HepG2 (cell line): ENCODE results near the gene LIPE. TPM values are rescaled to one million over a fixed set of nuclear protein-coding genes. Genes with fewer than 3 reads are reported as not detected.

Experiments used
- AGO2 ChIP-seq: fragments of 200-400 bp; formaldehyde crosslinking; optimal IDR thresholded peaks from 2 replicates; pipeline ENCODE3; 2017; ENCODE audit warnings: mild to moderate bottlenecking, low read depth, low read length, moderate library complexity
- CEBPG ChIP-seq: IDR thresholded peaks from 2 replicates; pipeline ENCODE4 v1.6.1; 2016
- FOSL2 ChIP-seq: sonication (generic); formaldehyde crosslinking; IDR thresholded peaks from 2 replicates; pipeline ENCODE4 v1.4.0; 2020; ENCODE audit warnings: missing genetic modification reagents
- GATAD2A ChIP-seq: IDR thresholded peaks from 2 replicates; pipeline ENCODE4 v1.6.1; 2016
- KLF16 ChIP-seq, 2 experiments: sonication (generic) in 1 of 2; formaldehyde crosslinking in 1 of 2; IDR thresholded peaks; 2 replicates each; pipeline versions ENCODE4 v1.6.1 to v1.8.0; 2016 to 2023; ENCODE audit warnings: missing genetic modification reagents in 2 of 2, missing compliant biosample characterization in 1 of 2
- LCORL ChIP-seq, 2 experiments: fragments of 450-650 bp in 1 of 2; sonication (generic) in 1 of 2; formaldehyde crosslinking in 1 of 2; IDR thresholded peaks; 2 replicates each; pipeline versions ENCODE4 v1.5.0 to v1.6.1; 2017 to 2020; ENCODE audit warnings: antibody characterized with exemption in 1 of 2, missing genetic modification reagents in 1 of 2
- PAF1 ChIP-seq: IDR thresholded peaks from 2 replicates; pipeline ENCODE4 v1.6.1; 2016; ENCODE audit warnings: missing genetic modification reagents, missing compliant biosample characterization
- PHF20 ChIP-seq: sonication (generic); formaldehyde crosslinking; IDR thresholded peaks from 2 replicates; pipeline ENCODE4 v1.5.0; 2020; ENCODE audit warnings: mild to moderate bottlenecking, missing genetic modification reagents
- RELA ChIP-seq: sonication (generic); formaldehyde crosslinking; IDR thresholded peaks from 2 replicates; pipeline ENCODE4 v1.4.0; 2020; ENCODE audit warnings: missing genetic modification reagents
- SAFB2 ChIP-seq: sonication (generic); formaldehyde crosslinking; IDR thresholded peaks from 2 replicates; pipeline ENCODE4 v1.5.1; 2020; ENCODE audit warnings: missing genetic modification reagents, low read depth, mild to moderate bottlenecking, borderline replicate concordance
- SAP130 ChIP-seq: IDR thresholded peaks from 2 replicates; pipeline ENCODE4 v1.6.1; 2016; ENCODE audit warnings: low read depth
- TEAD3 ChIP-seq: optimal IDR thresholded peaks from 2 replicates; pipeline ENCODE3; 2016; ENCODE audit warnings: borderline replicate concordance
- ZNF546 ChIP-seq: sonication (generic); formaldehyde crosslinking; conservative IDR thresholded peaks from 2 replicates; pipeline ENCODE4 v1.8.1; 2023; ENCODE audit warnings: mild to moderate bottlenecking, missing genetic modification reagents
- ZNF556 ChIP-seq: sonication (generic); formaldehyde crosslinking; IDR thresholded peaks from 2 replicates; pipeline ENCODE4 v1.4.0; 2020; ENCODE audit warnings: mild to moderate bottlenecking, missing genetic modification reagents, borderline replicate concordance
- ZNF557 ChIP-seq: sonication (generic); formaldehyde crosslinking; IDR thresholded peaks from 2 replicates; pipeline ENCODE4 v1.4.0; 2020; ENCODE audit warnings: missing genetic modification reagents
- polyA plus RNA-seq, 8 experiments: library from polyadenylated mRNA; depleted of rRNA in 3 of 8; stranded (reverse) in 7 of 8; unstranded in 1 of 8; fragments of >200 nt; fragmentation: Illumina TruSeq in 4 of 8; extraction: Trizol in 4 of 8; gene quantifications; 2 replicates each; pipeline versions ENCODE4 v1.2.1 to v1.2.3, GENCODE V29; 2011 to 2016; ENCODE audit warnings: low read depth in 4 of 8, missing spikeins in 1 of 8, mixed read lengths in 1 of 8; ENCODE audit not compliant: insufficient read depth in 1 of 8
- total RNA-seq, 5 experiments: library from RNA; depleted of rRNA; stranded (reverse); fragments of >200 nt; fragmentation: Illumina TruSeq; extraction: Trizol; gene quantifications; 2 replicates each; pipeline ENCODE4 v1.2.3, GENCODE V29; 2016; ENCODE audit warnings: low read depth in 1 of 5
- TF ChIP-seq, protein P1 (sequence below): sonication (generic); formaldehyde crosslinking; IDR thresholded peaks from 2 replicates; pipeline ENCODE4 v1.5.1; 2020; ENCODE audit warnings: mild to moderate bottlenecking, missing genetic modification reagents
- TF ChIP-seq, protein P2 (sequence below): sonication (generic); formaldehyde crosslinking; IDR thresholded peaks from 2 replicates; pipeline ENCODE4 v1.4.0; 2020; ENCODE audit warnings: missing genetic modification reagents, borderline replicate concordance
- TF ChIP-seq, protein P3 (sequence below): sonication (generic); formaldehyde crosslinking; conservative IDR thresholded peaks from 2 replicates; pipeline ENCODE4 v1.4.0; 2020; ENCODE audit warnings: mild to moderate bottlenecking, missing genetic modification reagents, moderate library complexity
- TF ChIP-seq, protein P4 (sequence below): IDR thresholded peaks from 2 replicates; pipeline ENCODE4 v1.6.1; 2012; ENCODE audit warnings: inconsistent platforms

LIPE gene
- total and polyA plus RNA-seq, 2 of the 13 experiments (the other 11 are each of a cell fraction or from before 2014, with no cell fraction given), result not detected

DNA sequence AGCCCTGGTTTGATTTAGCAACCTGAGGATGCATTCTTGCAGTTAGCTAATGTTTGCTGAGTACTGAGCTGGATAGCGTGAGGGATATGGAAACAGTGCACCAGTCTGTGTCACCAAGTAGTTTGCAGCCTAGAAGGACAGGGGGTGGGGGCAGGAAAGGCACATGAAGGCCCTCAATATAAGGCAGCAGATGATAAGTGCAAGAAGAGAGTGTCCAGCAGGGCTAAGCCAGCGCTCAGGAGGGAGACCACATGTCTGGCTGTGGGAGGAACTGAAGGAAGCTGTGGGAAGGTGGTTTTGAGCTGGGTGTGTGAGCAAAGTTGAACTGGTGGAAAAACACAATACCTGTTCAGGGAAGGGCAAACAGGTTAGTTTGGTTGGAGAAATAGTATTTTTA is 13.9 kb upstream of the LIPE start (continued):
- TF ChIP-seq, protein P1, sequence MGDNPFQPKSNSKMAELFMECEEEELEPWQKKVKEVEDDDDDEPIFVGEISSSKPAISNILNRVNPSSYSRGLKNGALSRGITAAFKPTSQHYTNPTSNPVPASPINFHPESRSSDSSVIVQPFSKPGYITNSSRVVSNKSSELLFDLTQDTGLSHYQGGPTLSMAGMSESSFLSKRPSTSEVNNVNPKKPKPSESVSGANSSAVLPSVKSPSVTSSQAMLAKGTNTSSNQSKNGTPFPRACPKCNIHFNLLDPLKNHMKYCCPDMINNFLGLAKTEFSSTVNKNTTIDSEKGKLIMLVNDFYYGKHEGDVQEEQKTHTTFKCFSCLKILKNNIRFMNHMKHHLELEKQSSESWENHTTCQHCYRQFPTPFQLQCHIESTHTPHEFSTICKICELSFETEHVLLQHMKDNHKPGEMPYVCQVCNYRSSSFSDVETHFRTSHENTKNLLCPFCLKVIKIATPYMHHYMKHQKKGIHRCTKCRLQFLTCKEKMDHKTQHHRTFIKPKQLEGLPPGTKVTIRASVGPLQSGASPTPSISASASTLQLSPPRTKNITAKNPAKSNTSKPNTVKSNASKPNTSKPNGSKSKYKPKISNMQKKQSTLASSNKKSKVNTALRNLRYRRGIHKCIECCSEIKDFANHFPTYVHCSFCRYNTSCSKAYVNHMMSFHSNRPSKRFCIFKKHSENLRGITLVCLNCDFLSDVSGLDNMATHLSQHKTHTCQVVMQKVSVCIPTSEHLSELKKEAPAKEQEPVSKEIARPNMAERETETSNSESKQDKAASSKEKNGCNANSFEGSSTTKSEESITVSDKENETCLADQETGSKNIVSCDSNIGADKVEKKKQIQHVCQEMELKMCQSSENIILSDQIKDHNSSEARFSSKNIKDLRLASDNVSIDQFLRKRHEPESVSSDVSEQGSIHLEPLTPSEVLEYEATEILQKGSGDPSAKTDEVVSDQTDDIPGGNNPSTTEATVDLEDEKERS (CRISPR knock-in tag), result no peak
- TF ChIP-seq SAFB2 (CRISPR knock-in tag) (no peak), KLF16 (CRISPR knock-in tag; IDR thresholded peaks at IDR 0.05) (no peak), ZNF557 (CRISPR knock-in tag) (no peak), GATAD2A (CRISPR knock-in tag) (peak; percentile 33; the same call in 1 of the 2 replicates), SAP130 (CRISPR knock-in tag) (peak; percentile 12; the same call in 1 of the 2 replicates), ZNF556 (CRISPR knock-in tag) (0 out of 2 replicates have a peak, but pooled peaks have one; percentile 34), TEAD3 (CRISPR knock-in tag) (peak; percentile 27), CEBPG (CRISPR knock-in tag) (0 out of 2 replicates have a peak, but pooled peaks have one; percentile 57), PHF20 (CRISPR knock-in tag) (no peak), PAF1 (CRISPR knock-in tag) (no peak), FOSL2 (CRISPR knock-in tag) (peak; percentile 9; the same call in 1 of the 2 replicates), RELA (CRISPR knock-in tag) (no peak), ZNF546 (CRISPR knock-in tag) (no peak), LCORL (IDR thresholded peaks at IDR 0.05) (no peak), LCORL (CRISPR knock-in tag; IDR thresholded peaks at IDR 0.05) (0 out of 2 replicates have a peak, but pooled peaks have one; percentile 33), AGO2 (no peak)
- TF ChIP-seq, protein P2, sequence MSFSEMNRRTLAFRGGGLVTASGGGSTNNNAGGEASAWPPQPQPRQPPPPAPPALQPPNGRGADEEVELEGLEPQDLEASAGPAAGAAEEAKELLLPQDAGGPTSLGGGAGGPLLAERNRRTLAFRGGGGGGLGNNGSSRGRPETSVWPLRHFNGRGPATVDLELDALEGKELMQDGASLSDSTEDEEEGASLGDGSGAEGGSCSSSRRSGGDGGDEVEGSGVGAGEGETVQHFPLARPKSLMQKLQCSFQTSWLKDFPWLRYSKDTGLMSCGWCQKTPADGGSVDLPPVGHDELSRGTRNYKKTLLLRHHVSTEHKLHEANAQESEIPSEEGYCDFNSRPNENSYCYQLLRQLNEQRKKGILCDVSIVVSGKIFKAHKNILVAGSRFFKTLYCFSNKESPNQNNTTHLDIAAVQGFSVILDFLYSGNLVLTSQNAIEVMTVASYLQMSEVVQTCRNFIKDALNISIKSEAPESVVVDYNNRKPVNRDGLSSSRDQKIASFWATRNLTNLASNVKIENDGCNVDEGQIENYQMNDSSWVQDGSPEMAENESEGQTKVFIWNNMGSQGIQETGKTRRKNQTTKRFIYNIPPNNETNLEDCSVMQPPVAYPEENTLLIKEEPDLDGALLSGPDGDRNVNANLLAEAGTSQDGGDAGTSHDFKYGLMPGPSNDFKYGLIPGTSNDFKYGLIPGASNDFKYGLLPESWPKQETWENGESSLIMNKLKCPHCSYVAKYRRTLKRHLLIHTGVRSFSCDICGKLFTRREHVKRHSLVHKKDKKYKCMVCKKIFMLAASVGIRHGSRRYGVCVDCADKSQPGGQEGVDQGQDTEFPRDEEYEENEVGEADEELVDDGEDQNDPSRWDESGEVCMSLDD (CRISPR knock-in tag), result no peak
- TF ChIP-seq, protein P3, sequence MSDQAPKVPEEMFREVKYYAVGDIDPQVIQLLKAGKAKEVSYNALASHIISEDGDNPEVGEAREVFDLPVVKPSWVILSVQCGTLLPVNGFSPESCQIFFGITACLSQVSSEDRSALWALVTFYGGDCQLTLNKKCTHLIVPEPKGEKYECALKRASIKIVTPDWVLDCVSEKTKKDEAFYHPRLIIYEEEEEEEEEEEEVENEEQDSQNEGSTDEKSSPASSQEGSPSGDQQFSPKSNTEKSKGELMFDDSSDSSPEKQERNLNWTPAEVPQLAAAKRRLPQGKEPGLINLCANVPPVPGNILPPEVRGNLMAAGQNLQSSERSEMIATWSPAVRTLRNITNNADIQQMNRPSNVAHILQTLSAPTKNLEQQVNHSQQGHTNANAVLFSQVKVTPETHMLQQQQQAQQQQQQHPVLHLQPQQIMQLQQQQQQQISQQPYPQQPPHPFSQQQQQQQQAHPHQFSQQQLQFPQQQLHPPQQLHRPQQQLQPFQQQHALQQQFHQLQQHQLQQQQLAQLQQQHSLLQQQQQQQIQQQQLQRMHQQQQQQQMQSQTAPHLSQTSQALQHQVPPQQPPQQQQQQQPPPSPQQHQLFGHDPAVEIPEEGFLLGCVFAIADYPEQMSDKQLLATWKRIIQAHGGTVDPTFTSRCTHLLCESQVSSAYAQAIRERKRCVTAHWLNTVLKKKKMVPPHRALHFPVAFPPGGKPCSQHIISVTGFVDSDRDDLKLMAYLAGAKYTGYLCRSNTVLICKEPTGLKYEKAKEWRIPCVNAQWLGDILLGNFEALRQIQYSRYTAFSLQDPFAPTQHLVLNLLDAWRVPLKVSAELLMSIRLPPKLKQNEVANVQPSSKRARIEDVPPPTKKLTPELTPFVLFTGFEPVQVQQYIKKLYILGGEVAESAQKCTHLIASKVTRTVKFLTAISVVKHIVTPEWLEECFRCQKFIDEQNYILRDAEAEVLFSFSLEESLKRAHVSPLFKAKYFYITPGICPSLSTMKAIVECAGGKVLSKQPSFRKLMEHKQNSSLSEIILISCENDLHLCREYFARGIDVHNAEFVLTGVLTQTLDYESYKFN (CRISPR knock-in tag), result 0 out of 2 replicates have a peak, but pooled peaks have one; percentile 10
- TF ChIP-seq, protein P4, sequence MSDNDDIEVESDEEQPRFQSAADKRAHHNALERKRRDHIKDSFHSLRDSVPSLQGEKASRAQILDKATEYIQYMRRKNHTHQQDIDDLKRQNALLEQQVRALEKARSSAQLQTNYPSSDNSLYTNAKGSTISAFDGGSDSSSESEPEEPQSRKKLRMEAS, result peak; percentile 25; the same call in 1 of the 2 replicates
- TF ChIP-seq, all 625 proteins: peak for 12
